Esophagus muscularis mucosa (tissue), 4 donors: ENCODE results near the gene DNAJC1. TPM values are rescaled to one million over a fixed set of nuclear protein-coding genes. Genes with fewer than 3 reads are reported as not detected.

Source experiments
- DNase-seq: peaks from one replicate; pipeline ENCODE4 v3.0.0-alpha.2; 2017; ENCODE audit errors: extremely low spot score
- H3K27ac ChIP-seq, 4 donors: fragments of 200-600 bp; sonication (generic); replicated peaks in 1 of 4; 1 replicate in 3 of 4; 2 replicates in 1 of 4; pipeline ENCODE4 v1.5.1; 2016 to 2019; ENCODE audit warnings: mild to moderate bottlenecking in 1 of 4
- H3K27me3 ChIP-seq, 4 donors: fragments of 200-600 bp; sonication (generic); one replicate each; pipeline versions ENCODE4 v1.5.1 to v1.6.0; 2016 to 2019
- H3K36me3 ChIP-seq, 4 donors: fragments of 200-600 bp; sonication (generic); one replicate each; pipeline ENCODE4 v1.5.1; 2016 to 2019
- H3K4me1 ChIP-seq, 4 donors: fragments of 200-600 bp; sonication (generic); one replicate each; pipeline ENCODE4 v1.5.1; 2016 to 2019
- H3K4me3 ChIP-seq, 4 donors: fragments of 200-600 bp; sonication (generic); 1 replicate in 2 of 4; 2 replicates in 2 of 4; pipeline ENCODE4 v1.5.1; 2016 to 2019; ENCODE audit warnings: mild to moderate bottlenecking in 4 of 4, moderate library complexity in 1 of 4
- H3K9me3 ChIP-seq, 4 donors: fragments of 200-600 bp; sonication (generic); 1 replicate in 3 of 4; 2 replicates in 1 of 4; pipeline ENCODE4 v1.5.1; 2016 to 2019
- EP300 ChIP-seq: sonication (generic); formaldehyde crosslinking; IDR thresholded peaks from one replicate; pipeline ENCODE4 v1.6.1; 2017; ENCODE audit warnings: antibody characterized with exemption
- POLR2A ChIP-seq: fragments of 450-650 bp; IDR thresholded peaks from one replicate; pipeline ENCODE4 v1.6.1; 2017; ENCODE audit warnings: antibody characterized with exemption, moderate library complexity, mild to moderate bottlenecking, low read depth
- POLR2AphosphoS5 ChIP-seq, 2 donors: sonication (generic); formaldehyde crosslinking; IDR thresholded peaks; one replicate each; pipeline ENCODE4 v1.6.1; 2017; ENCODE audit warnings: antibody characterized with exemption in 2 of 2
- WGBS: methylation state at CpG from one replicate; pipeline ENCODE4 v1.1.5; 2018; 5-methylcytosine and 5-hydroxymethylcytosine counted together
- intact Hi-C: fragments of 100-400 bp; cut with DNase I; formaldehyde crosslinking; loops from one replicate; pipeline ENCODE4 v1.15.1; 2023
- total RNA-seq, 4 donors: library from RNA; depleted of rRNA; stranded (reverse); fragments of >200 nt; gene quantifications; one replicate each; pipeline versions ENCODE4 v1.1.0 to v1.2.1, GENCODE V29; 2016
- TF ChIP-seq, protein P1 (sequence below), 3 experiments: fragments of 200-600 bp in 2 of 3; fragments of 450-650 bp in 1 of 3; sonication (generic) in 2 of 3; IDR thresholded peaks; one replicate each; pipeline ENCODE4 v1.5.1; 2017 to 2019; ENCODE audit warnings: antibody characterized with exemption in 3 of 3, mild to moderate bottlenecking in 2 of 3, moderate library complexity in 1 of 3

Gene DNAJC1
- total RNA-seq, 4 donors from 2014 or later: 46.5 to 70.6 (median 61.5) TPM

DNA sequence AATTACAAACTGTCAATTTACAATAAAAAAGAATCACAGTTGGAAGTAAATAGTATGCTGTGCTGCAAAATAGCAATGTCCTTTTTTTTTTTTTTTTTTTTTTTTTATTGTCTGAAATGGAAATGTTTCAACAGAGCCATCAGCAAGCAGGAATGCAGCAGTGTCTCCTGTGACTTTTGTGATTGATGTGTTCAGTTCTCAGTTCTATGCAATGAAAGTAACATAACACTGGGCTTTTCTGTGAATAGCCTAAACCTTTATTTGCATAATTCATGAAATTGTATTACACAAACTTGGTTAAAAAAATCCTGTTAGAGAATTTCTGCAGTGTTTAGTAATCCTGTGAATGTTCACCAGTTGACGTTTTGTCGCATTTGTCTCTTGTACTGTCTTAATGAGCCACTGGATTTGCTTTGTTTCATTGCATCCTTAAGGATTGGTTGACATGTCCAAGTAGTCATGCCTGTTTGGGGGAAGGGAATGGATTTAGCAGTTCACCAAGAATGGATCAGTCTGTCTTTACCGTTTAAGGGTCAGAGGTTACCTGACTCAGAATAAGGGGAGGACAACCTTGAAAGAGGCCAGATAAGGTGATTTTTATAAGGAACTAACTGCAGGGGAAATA, 276.8 kb downstream of the DNAJC1 start:
- no peak overlapping the region for H3K27ac ChIP-seq
- WGBS: 78% methylated on average over 3 of the region's 3 CpGs
- H3K27me3 ChIP-seq: no peaks in the 10 kb centered on the region
- DNase-seq: no peak
- H3K36me3 ChIP-seq: peaks cover 4 to 14% (median 7%) of the 10 kb centered on the region in 4 donors
- intact Hi-C loops: no loop called here
- H3K4me1 ChIP-seq: peaks cover 15 to 22% (median 18%) of the 10 kb centered on the region in 4 donors
- TF ChIP-seq EP300 (no peak), POLR2AphosphoS5 (IDR thresholded peaks at IDR 0.05) (no peak)
- H3K9me3 ChIP-seq: no peaks in the 10 kb centered on the region
- no peak overlapping the region for H3K4me3 ChIP-seq

GRCh38 chr10:21724687-21725367, 278.7 kb downstream of the DNAJC1 start:
- no peaks in the 10 kb centered on the region for H3K27me3 ChIP-seq
- no peaks in the 10 kb centered on the region for H3K9me3 ChIP-seq
- DNase-seq: peak; percentile 95
- H3K27ac ChIP-seq: peak overlapping the region in 2 of 4 donors; percentile 29 to 33
- H3K36me3 ChIP-seq: peaks cover 0 to 14% (median 7%) of the 10 kb centered on the region in 4 donors
- 2% methylated on average over 4 of the region's 4 CpGs for WGBS
- peaks cover 20 to 26% (median 24%) of the 10 kb centered on the region in 4 donors for H3K4me1 ChIP-seq
- no peak overlapping the region for H3K4me3 ChIP-seq
- intact Hi-C loops: no loop called here
- TF ChIP-seq, protein P1, sequence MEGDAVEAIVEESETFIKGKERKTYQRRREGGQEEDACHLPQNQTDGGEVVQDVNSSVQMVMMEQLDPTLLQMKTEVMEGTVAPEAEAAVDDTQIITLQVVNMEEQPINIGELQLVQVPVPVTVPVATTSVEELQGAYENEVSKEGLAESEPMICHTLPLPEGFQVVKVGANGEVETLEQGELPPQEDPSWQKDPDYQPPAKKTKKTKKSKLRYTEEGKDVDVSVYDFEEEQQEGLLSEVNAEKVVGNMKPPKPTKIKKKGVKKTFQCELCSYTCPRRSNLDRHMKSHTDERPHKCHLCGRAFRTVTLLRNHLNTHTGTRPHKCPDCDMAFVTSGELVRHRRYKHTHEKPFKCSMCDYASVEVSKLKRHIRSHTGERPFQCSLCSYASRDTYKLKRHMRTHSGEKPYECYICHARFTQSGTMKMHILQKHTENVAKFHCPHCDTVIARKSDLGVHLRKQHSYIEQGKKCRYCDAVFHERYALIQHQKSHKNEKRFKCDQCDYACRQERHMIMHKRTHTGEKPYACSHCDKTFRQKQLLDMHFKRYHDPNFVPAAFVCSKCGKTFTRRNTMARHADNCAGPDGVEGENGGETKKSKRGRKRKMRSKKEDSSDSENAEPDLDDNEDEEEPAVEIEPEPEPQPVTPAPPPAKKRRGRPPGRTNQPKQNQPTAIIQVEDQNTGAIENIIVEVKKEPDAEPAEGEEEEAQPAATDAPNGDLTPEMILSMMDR (IDR thresholded peaks at IDR 0.05): no peak
- TF ChIP-seq POLR2A (no peak), EP300 (no peak), POLR2AphosphoS5 (IDR thresholded peaks at IDR 0.05) (peak; percentile 70 to 77)

DNA sequence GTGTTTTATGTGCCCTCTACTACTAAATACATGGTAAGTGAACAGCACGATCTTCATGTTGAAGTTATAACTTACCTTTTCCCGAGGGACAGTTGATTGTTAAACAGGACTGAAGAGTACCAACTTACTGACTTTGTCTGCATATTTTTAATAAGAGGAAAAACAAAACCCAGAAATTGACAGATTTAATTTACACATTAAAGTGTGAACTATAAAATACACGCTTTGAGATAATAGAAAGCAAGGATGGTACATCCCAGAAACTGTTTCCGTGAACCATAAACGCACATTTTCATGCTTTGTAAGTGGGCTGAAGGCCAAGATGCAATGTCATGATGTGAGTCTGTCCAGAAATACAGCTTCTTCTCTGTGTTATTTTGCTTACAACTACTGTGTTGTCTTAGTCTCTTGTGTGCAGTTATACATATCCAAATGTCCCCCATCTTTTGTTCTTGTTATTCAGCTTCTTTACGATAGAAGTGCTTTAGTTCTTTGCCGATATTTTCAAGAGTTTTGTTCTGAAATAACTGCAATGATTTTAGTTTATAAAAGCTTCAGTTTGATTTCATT, 279.4 kb downstream of the DNAJC1 start:
- DNase-seq: no peak
- no peak overlapping the region for H3K4me3 ChIP-seq
- no peaks in the 10 kb centered on the region for H3K27me3 ChIP-seq
- 44% methylated on average over 7 of the region's 7 CpGs for WGBS
- H3K9me3 ChIP-seq: no peaks in the 10 kb centered on the region
- no peak overlapping the region for H3K27ac ChIP-seq
- TF ChIP-seq, protein P1 (IDR thresholded peaks at IDR 0.05): no peak
- TF ChIP-seq POLR2A (no peak), POLR2AphosphoS5 (IDR thresholded peaks at IDR 0.05) (no peak), EP300 (no peak)
- intact Hi-C loops: no loop called here
- peaks cover 0 to 14% (median 7%) of the 10 kb centered on the region in 4 donors for H3K36me3 ChIP-seq
- peaks cover 20 to 26% (median 24%) of the 10 kb centered on the region in 4 donors for H3K4me1 ChIP-seq

- WGBS: 95% methylated on average over 2 of the region's 2 CpGs
- intact Hi-C loops: no loop called here
- no peak for DNase-seq
- H3K27ac ChIP-seq: no peak overlapping the region
- TF ChIP-seq POLR2A: no peak
- no peak for TF ChIP-seq EP300
- TF ChIP-seq POLR2AphosphoS5 (IDR thresholded peaks at IDR 0.05): no peak
- TF ChIP-seq, protein P1 (IDR thresholded peaks at IDR 0.05): no peak
- no peaks in the 10 kb centered on the region for H3K9me3 ChIP-seq
- peaks cover 0 to 8% (median 7%) of the 10 kb centered on the region in 4 donors for H3K36me3 ChIP-seq
- no peak overlapping the region for H3K4me3 ChIP-seq
- H3K27me3 ChIP-seq: no peaks in the 10 kb centered on the region
- H3K4me1 ChIP-seq: peaks cover 20 to 26% (median 24%) of the 10 kb centered on the region in 4 donors
Measured at GRCh38 chr10:21722209-21722608, 281.3 kb downstream of the DNAJC1 start.

DNA sequence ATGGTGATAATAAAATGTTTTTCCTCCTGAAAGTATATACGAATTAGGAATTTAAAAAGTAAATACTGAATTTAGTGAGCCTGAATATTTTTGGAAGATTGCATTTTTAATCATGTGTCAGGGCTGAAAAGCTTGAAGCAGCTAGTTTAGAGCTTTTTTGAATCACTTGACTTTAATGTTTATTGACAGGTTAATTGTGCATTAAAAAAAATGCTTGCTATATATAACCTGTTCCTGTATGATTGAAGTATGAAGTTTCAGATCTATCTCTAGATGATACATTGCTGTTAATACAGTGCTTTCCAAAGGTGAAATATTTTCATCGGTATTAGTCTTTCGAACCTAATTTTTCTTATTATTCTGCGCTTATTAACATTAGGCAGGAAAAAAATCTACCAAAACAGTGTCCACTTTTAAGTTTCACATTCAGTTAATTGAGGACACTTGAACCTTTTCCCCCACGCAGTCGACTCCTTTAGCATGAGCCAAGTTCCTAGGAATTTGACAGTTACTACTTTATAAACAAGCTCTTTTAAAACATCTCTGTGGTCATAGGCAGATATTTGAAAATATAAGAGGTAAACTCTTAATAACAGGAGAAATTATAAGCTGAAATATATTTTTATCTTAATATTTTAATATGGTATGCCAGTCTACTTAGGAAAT, 282.4 kb downstream of the DNAJC1 start:
- H3K4me3 ChIP-seq: no peak overlapping the region
- peaks cover 20 to 26% (median 24%) of the 10 kb centered on the region in 4 donors for H3K4me1 ChIP-seq
- WGBS: 65% methylated on average over 6 of the region's 6 CpGs
- DNase-seq: no peak
- no peak overlapping the region for H3K27ac ChIP-seq
- TF ChIP-seq EP300 (no peak), POLR2AphosphoS5 (IDR thresholded peaks at IDR 0.05) (no peak), POLR2A (no peak)
- TF ChIP-seq, protein P1 (IDR thresholded peaks at IDR 0.05): no peak
- H3K9me3 ChIP-seq: no peaks in the 10 kb centered on the region
- peaks cover 0 to 8% (median 4%) of the 10 kb centered on the region in 4 donors for H3K36me3 ChIP-seq
- intact Hi-C loops: no loop called here
- H3K27me3 ChIP-seq: no peaks in the 10 kb centered on the region
